Measurements from ENCODE around the gene SBDS.

The SBDS gene

GRCh38 chr7:66948480-66949109 is 46.8 kb downstream of the SBDS start:
- no peak for DNase-seq (ENCODE audit: low read depth in 2 of 2, low spot score in 1 of 2)

GRCh38 chr7:66946545-66946944 is 48.8 kb downstream of the SBDS start:
- no peak for DNase-seq (ENCODE audit: low read depth in 2 of 2, low spot score in 1 of 2)

DNA sequence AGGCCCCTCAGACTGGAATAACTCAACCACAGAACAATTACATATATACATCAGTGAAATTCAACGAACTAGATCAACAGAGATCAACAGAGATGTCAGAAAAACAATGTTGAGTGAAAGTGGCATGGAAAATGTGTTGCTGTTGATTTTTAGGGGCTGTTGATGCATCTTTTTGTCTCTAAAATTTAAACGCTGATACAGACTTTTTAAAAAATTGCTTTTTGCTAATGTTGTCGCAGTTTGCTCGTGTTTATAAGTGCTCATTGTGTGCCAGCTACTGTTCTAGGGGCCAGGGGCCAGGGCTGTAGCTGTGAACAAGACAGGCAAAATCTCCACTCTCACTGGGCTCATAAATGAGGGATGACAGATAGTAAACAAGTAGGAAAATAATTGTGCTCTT is 56.1 kb downstream of the SBDS start:
- DNase-seq (ENCODE audit: low read depth in 2 of 2, low spot score in 1 of 2): no peak

DNA sequence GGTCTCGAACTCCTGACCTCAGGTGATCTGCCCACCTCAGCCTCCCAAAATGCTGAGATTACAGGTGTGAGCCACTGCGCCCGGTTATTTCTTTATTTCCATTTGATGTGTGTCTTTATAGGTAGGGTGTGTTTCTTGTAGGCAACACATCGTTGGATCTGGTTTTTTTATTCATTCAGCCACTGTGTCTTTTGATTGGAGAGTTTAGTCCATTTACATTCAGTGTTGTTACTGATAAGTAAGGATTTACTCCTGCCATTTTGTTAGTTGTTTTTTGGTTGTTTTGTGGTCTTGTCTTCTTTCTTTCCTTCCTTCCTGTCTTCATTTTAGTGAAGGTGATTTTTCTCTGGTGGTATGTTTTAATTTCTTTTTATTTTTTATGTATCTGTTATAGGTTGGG is 57.4 kb downstream of the SBDS start:
- no peak for DNase-seq (ENCODE audit: low read depth in 2 of 2, low spot score in 1 of 2)

All from stimulated activated CD8-positive, alpha-beta memory T cell treated with anti-CD3 and anti-CD28 coated beads, Interleukin-4, amount 100 ng/mL, for 1 hour (primary cell).